GM12874 (cell line): Measurements from ENCODE around the gene DEDD.

Experiments used
- TF ChIP-seq, protein P1 (sequence below): IDR thresholded peaks from 2 replicates; pipeline ENCODE4 v1.5.1; 2011; ENCODE audit warnings: low read depth, mild to moderate bottlenecking, control low read depth, low read length, moderate library complexity; ENCODE audit not compliant: insufficient read depth

Gene DEDD

DNA sequence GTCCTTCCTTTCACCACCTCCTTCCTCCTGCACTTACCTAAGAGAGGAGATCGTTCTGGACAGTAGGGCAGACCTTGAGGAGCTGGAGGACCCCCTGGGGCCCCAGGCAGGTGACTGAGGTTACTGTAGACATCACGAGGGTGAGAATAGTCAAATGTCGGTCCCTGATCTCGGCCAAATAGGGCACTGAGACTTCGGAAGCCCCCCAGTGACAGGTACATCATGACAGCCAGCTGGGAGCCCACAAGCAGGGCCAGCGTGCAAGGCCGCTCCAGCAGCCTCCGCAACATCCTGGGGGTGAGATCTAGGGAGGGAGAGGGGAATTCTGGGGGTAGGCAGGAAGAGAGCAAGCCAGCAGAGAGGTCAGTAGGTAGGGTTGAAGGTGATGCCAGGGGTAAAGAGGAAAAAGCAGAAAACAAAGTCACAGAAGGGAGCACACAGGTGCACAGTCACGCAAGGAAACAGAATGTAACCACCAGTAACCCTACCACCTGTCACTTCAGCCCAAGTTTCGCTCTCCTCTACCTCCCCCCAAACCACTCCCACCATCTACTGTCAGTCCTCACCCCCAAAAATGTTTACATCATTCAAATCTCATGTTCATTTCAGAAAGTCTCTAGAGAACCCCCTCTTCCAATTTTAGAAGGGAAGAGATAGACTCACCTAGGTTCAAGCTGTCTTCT lies 43.4 kb upstream of the DEDD start:
- TF ChIP-seq, protein P1, sequence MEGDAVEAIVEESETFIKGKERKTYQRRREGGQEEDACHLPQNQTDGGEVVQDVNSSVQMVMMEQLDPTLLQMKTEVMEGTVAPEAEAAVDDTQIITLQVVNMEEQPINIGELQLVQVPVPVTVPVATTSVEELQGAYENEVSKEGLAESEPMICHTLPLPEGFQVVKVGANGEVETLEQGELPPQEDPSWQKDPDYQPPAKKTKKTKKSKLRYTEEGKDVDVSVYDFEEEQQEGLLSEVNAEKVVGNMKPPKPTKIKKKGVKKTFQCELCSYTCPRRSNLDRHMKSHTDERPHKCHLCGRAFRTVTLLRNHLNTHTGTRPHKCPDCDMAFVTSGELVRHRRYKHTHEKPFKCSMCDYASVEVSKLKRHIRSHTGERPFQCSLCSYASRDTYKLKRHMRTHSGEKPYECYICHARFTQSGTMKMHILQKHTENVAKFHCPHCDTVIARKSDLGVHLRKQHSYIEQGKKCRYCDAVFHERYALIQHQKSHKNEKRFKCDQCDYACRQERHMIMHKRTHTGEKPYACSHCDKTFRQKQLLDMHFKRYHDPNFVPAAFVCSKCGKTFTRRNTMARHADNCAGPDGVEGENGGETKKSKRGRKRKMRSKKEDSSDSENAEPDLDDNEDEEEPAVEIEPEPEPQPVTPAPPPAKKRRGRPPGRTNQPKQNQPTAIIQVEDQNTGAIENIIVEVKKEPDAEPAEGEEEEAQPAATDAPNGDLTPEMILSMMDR: no peak

DNA sequence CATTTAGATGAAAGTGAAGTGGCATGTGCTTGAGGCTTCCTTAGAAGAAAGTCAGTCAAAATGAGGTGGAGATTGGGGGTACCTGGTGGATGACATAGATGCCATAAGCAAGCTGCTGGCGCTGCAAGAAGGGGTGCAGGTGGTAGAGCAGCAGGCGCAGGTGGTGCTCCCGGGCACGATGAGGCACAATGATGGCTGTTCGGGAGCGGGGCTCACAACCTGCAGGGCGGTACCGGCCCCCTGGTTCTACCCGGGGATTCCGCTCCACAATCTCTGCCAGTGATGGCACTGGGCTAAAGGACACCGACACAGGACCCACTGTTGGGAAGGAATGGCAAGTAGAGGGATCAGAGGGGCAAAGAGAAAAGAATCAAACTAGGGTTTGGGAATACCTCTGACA lies 42.4 kb upstream of the DEDD start:
- TF ChIP-seq, protein P1: no peak

DNA sequence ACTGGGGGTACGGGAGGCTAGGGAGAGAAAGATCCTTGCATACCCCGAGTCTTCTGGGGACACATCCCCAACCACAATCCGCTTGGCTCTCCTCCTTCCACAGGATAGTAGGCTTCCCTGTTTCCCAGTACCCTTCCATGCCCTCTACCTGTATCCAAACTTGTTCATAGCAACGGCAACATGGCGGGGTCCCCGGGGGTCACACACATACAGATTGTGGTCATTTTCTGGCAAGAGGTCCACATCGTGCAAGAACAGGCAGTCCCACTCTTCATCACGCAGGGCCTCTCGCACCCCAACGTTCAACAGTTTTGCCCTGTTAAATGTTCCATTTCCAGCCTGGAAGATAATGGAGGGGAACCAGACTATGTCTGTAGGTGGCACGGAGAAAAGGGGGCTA lies 41.2 kb upstream of the DEDD start:
- TF ChIP-seq, protein P1: no peak

DNA sequence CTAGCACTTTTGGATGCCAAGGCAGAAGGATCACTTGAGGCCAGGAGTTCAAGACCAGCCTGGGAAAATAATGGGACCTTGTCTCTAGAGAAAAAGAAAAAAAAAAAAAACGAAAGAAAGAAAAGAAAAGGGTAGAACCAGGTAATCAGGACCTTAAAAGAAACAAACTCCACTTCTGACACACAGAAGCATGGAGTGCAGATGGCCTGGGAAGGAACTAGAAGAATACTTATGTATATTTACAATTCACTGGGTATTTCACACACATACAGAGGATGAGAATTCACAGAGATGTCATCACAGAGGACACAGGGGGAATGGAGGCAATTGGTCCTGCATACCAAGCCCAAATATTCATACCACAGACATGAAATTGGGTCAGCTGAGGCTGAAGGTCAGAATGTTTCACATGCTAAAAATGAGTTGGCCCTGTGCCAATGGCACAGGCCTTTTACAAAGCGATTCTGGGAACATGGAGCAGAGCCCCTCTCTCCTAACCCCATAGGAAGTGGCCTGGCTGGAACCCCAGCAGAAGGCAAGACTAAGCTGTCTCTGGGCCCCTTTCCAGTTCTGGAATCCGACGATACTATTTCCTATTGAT lies 40.4 kb upstream of the DEDD start:
- TF ChIP-seq, protein P1: no peak

DNA sequence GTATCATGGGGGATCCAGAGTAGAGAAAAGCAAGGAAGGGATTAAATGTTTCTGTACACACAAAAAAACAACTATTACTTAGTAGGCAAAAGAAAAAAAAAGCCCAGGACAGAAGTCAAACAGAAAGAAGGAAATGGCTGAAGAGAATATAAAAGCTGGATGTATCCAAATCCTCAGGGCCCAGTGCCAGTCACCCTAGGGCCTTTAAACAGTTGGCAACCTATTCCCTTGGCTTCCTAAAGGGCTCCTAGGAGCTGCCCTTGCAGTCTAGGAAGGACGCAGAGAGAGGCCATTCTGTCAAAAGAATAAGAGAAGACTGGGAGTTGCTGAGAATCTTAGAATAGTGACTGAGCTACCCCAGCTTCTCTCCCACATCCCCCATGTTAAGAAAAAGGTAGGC lies 39.9 kb upstream of the DEDD start:
- TF ChIP-seq, protein P1: no peak

DNA sequence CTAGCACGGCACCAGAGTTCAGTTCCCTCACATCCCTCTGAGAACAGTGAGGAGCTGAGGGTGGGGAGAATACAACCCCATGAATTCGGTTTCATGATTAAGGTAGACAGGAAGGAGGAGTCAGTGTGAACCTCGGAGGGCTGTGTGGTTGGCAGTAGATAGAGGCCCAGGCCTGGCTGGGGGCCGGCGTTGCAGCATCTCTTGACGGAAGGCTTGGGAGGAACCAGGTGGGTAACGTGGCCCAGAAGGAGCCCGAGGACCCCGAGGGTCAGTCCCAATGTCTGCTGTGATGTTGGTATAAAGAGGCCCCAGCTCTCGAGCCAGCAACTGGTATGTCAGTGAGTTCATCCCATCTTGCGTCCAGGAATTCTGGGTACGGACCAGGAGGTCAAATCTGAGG lies 39.2 kb upstream of the DEDD start:
- TF ChIP-seq, protein P1: no peak

DNA sequence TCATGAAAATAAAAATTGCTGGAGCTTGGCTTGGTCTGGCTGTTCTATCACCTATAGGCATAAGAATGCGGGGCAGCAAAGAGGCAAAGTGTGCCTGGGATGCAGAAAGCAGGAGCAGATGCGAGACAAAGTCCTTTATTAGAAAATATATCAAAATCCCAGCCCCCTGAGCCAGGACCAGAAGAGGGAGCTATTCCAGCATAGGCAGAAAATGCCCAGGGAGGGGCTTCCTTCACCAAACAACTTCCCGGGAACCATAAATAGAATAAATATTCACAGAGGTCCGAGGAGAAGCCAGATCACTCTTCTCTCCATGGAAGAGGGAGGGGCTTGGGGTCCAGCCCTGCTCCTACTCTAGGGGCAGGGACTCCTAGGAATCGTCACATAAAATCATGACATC lies 38.7 kb upstream of the DEDD start:
- TF ChIP-seq, protein P1: no peak

DNA sequence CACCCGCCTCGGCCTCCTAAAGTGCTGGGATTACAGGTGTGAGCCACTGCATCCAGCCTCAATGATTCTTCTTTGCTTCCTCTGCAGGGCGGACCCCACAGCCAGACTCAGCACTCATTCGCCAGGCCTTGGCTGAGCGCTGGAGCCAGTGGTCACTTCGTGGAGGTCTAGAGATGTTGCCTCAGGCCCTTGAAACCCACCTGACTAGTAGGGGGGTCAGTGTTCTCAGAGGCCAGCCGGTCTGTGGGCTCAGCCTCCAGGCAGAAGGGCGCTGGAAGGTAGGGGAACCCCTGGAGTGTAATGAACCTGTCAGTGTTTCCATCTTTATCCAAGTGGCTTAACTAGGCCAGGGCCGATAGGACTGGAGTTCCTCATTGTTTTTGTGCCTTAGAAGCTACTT lies 36.4 kb upstream of the DEDD start:
- TF ChIP-seq, protein P1: no peak
